Ishikawa (cell line): ENCODE data around the gene GCDH.

Experiments
- MAX ChIP-seq: IDR thresholded peaks from 2 replicates; pipeline ENCODE4 v1.6.1; 2012
- NFIC ChIP-seq: IDR thresholded peaks from 2 replicates; pipeline ENCODE4 v1.6.1; 2012
- RAD21 ChIP-seq: IDR thresholded peaks from 2 replicates; pipeline ENCODE4 v1.6.1; 2012; ENCODE audit warnings: low read depth
- TAF1 ChIP-seq: IDR thresholded peaks from 2 replicates; pipeline ENCODE4 v1.6.1; 2012; ENCODE audit warnings: low read depth, mild to moderate bottlenecking
- TF ChIP-seq, protein P1 (sequence below): IDR thresholded peaks from 2 replicates; pipeline ENCODE4 v1.6.1; 2012; ENCODE audit warnings: low read depth, mild to moderate bottlenecking

DNA sequence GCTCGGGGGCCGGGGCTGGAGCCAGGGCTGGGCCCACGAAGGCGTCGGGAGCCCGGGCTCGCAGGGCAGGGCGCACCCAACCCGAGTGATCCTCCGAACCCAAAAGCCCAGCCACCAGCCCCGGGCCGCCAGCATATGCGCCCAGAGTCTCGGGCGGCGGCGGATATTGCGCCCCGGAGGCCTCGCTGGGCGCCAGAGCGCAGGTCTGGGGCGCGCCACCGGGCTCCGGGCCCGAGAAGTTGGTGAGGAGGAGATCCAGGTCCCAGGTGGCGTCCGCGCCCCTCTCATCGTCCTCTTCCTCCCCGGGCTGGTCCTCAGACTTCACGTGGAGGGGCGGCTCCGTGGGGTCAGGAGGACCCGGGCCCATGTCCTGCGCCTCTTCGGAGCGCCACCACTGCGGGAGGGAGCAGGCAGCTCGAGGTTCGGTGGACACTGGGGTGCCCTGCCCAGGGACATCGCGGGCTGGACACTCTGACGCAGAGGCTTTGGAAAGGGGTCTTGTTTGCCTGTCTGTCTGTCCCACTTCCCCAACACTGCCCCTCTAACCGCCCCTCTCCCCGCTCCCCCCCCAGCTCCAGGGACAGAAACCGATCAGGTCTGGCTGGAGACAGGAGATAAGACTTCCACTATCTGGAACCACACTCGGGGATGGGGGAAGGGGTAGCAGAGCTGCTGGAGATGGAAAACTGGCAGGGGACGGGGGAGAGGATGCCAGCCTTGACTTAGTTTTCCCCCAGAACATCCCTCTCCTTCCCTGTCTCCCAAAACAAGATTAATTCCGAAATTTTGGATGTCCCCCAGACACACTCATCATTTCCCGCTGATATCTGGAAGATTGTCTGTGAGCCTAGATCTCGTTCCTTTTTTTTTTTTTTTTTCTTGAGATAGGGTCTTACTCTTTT, 5.0 kb upstream of the GCDH start:
- TF ChIP-seq TAF1 (no peak), RAD21 (no peak), MAX (no peak), NFIC (no peak)
- TF ChIP-seq, protein P1, sequence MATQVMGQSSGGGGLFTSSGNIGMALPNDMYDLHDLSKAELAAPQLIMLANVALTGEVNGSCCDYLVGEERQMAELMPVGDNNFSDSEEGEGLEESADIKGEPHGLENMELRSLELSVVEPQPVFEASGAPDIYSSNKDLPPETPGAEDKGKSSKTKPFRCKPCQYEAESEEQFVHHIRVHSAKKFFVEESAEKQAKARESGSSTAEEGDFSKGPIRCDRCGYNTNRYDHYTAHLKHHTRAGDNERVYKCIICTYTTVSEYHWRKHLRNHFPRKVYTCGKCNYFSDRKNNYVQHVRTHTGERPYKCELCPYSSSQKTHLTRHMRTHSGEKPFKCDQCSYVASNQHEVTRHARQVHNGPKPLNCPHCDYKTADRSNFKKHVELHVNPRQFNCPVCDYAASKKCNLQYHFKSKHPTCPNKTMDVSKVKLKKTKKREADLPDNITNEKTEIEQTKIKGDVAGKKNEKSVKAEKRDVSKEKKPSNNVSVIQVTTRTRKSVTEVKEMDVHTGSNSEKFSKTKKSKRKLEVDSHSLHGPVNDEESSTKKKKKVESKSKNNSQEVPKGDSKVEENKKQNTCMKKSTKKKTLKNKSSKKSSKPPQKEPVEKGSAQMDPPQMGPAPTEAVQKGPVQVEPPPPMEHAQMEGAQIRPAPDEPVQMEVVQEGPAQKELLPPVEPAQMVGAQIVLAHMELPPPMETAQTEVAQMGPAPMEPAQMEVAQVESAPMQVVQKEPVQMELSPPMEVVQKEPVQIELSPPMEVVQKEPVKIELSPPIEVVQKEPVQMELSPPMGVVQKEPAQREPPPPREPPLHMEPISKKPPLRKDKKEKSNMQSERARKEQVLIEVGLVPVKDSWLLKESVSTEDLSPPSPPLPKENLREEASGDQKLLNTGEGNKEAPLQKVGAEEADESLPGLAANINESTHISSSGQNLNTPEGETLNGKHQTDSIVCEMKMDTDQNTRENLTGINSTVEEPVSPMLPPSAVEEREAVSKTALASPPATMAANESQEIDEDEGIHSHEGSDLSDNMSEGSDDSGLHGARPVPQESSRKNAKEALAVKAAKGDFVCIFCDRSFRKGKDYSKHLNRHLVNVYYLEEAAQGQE = no peak
